Keratinocyte (primary cell): ENCODE data around the gene CAMKMT. TPM values are rescaled to one million over a fixed set of nuclear protein-coding genes. Genes with fewer than 3 reads are reported as not detected.

Source experiments
- DNase-seq: peaks from one replicate; pipeline ENCODE4 v3.0.0-alpha.2; 2011; ENCODE audit warnings: low read depth, missing footprints, low spot score
- FAIRE-seq: peaks from 2 replicates; lab custom pipeline; 2011; peaks lifted over from hg19 to GRCh38; lab: Jason Lieb, UNC
- H2AFZ ChIP-seq: 2 replicates; pipeline ENCODE4 v1.6.0; 2012; ENCODE audit warnings: low read length, control low read depth, inconsistent platforms; ENCODE audit not compliant: control insufficient read depth
- H3K27ac ChIP-seq: 2 replicates; pipeline ENCODE4 v1.5.1; 2011; ENCODE audit warnings: low read length; ENCODE audit not compliant: control insufficient read depth, insufficient read depth
- H3K27me3 ChIP-seq: 3 replicates; pipeline ENCODE4 v1.6.0; 2011; ENCODE audit warnings: low read length; ENCODE audit not compliant: control insufficient read depth, insufficient read depth; ENCODE audit errors: extremely low read depth
- H3K36me3 ChIP-seq, 2 experiments: 2 replicates in 1 of 2; 3 replicates in 1 of 2; pipeline ENCODE4 v1.5.1; 2011; ENCODE audit warnings: low read length in 2 of 2, mild to moderate bottlenecking in 1 of 2; ENCODE audit not compliant: control insufficient read depth in 2 of 2, insufficient read depth in 2 of 2; ENCODE audit errors: extremely low read depth in 1 of 2
- H3K4me1 ChIP-seq: 3 replicates; pipeline ENCODE4 v1.5.1; 2011; ENCODE audit warnings: low read length; ENCODE audit not compliant: control insufficient read depth, insufficient read depth; ENCODE audit errors: extremely low read depth
- H3K4me2 ChIP-seq: 3 replicates; pipeline ENCODE4 v1.6.0; 2011; ENCODE audit warnings: low read depth, low read length; ENCODE audit not compliant: control insufficient read depth, insufficient read depth; ENCODE audit errors: extremely low read depth
- H3K4me3 ChIP-seq, 3 experiments: fragments of 200-600 bp in 1 of 3; sonication (generic) in 1 of 3; 2 replicates in 2 of 3; 3 replicates in 1 of 3; pipeline ENCODE4 v1.5.1; 2011 to 2016; ENCODE audit warnings: low read length in 3 of 3, mild to moderate bottlenecking in 3 of 3, control low read depth in 2 of 3, inconsistent platforms in 1 of 3, low read depth in 1 of 3, mixed read lengths in 1 of 3, mixed run types in 1 of 3, moderate library complexity in 1 of 3; ENCODE audit not compliant: control insufficient read depth in 2 of 3, insufficient read depth in 2 of 3; ENCODE audit errors: extremely low read depth in 1 of 3
- H3K79me2 ChIP-seq: 2 replicates; pipeline ENCODE4 v1.6.0; 2012; ENCODE audit warnings: low read length; ENCODE audit not compliant: control insufficient read depth, insufficient read depth
- H3K9ac ChIP-seq: 3 replicates; pipeline ENCODE4 v1.6.0; 2011; ENCODE audit warnings: low read length; ENCODE audit not compliant: control insufficient read depth, insufficient read depth; ENCODE audit errors: extremely low read depth
- H3K9me1 ChIP-seq: 3 replicates; pipeline ENCODE4 v1.6.0; 2011; ENCODE audit warnings: low read length; ENCODE audit not compliant: control insufficient read depth, insufficient read depth; ENCODE audit errors: extremely low read depth
- H3K9me3 ChIP-seq: 2 replicates; pipeline ENCODE4 v1.5.1; 2012; ENCODE audit warnings: low read depth, low read length; ENCODE audit not compliant: control insufficient read depth
- H4K20me1 ChIP-seq: 3 replicates; pipeline ENCODE4 v1.6.0; 2011; ENCODE audit warnings: low read length; ENCODE audit not compliant: control insufficient read depth, insufficient read depth; ENCODE audit errors: extremely low read depth
- CTCF ChIP-seq, 3 experiments: IDR thresholded peaks in 1 of 3; conservative IDR thresholded peaks in 1 of 3; optimal IDR thresholded peaks in 1 of 3; 2 replicates in 2 of 3; 3 replicates in 1 of 3; pipeline versions ENCODE3 to v1.5.1; 2011; ENCODE audit warnings: low read length in 3 of 3, mild to moderate bottlenecking in 3 of 3, moderate library complexity in 2 of 3, control low read depth in 1 of 3, inconsistent platforms in 1 of 3; ENCODE audit not compliant: insufficient read depth in 2 of 3; ENCODE audit errors: extremely low read depth in 1 of 3
- EZH2 ChIP-seq: IDR thresholded peaks from one replicate; pipeline ENCODE4 v1.6.1; 2012; ENCODE audit warnings: inconsistent platforms, mild to moderate bottlenecking, low read length, moderate library complexity
- dilution Hi-C: fragments of 300-500 bp; cut with MboI; formaldehyde crosslinking; loops from one replicate; pipeline ENCODE4 v1.7.0; 2020; ENCODE audit warnings: low sequenced_read_pairs; ENCODE audit not compliant: extremely low pct_ligation_motif_present
- polyA plus RNA-seq, 5 experiments: library from polyadenylated mRNA; depleted of rRNA in 3 of 5; stranded (reverse) in 3 of 5; stranded (forward) in 1 of 5; unstranded in 1 of 5; fragments of >200 nt; gene quantifications; 1 replicate in 1 of 5; 2 replicates in 3 of 5; 3 replicates in 1 of 5; pipeline versions ENCODE4 v1.2.1 to v1.2.3, GENCODE V29; 2011 to 2012; ENCODE audit warnings: missing spikeins in 2 of 5, low read depth in 1 of 5, low replicate concordance in 1 of 5

The CAMKMT gene
- polyA plus RNA-seq, 1 donor (not counting 4 experiments of a cell fraction or from before 2014, with no cell fraction given), result 9.9 TPM

- H3K9me1 ChIP-seq, result no peaks in the 10 kb centered on the region
- H3K27ac ChIP-seq, result no peak overlapping the region
- TF ChIP-seq EZH2 (no peak), CTCF (optimal IDR thresholded peaks at IDR 0.05 in 1 of 3, IDR thresholded peaks at IDR 0.05 in 1 of 3, conservative IDR thresholded peaks at IDR 0.05 in 1 of 3; ENCODE audit: extremely low read depth in 1 of 3, insufficient read depth in 2 of 3, low read length in 3 of 3) (no peak)
- no peak overlapping the region for H3K4me2 ChIP-seq
- no peak overlapping the region for H2AFZ ChIP-seq
- H3K27me3 ChIP-seq, result no peaks in the 10 kb centered on the region
- no peaks in the 10 kb centered on the region for H3K9me3 ChIP-seq
- H3K36me3 ChIP-seq, result no peaks in the 10 kb centered on the region
- H3K4me1 ChIP-seq, result no peaks in the 10 kb centered on the region
- no peak overlapping the region for H3K4me3 ChIP-seq
- no peaks in the 10 kb centered on the region for H4K20me1 ChIP-seq
- DNase-seq, result no peak
- dilution Hi-C loops, result no loop called here
- H3K9ac ChIP-seq, result no peak overlapping the region
- H3K79me2 ChIP-seq, result no peaks in the 10 kb centered on the region
- no peak for FAIRE-seq
Measured at GRCh38 chr2:44442019-44442418, 80.3 kb downstream of the CAMKMT start.

GRCh38 chr2:44443517-44443916 lies 81.8 kb downstream of the CAMKMT start:
- Histone ChIP-seq H3K9me1 (no peaks in the 10 kb centered on the region), H3K4me1 (no peaks in the 10 kb centered on the region), H3K36me3 (no peaks in the 10 kb centered on the region), H3K9me3 (no peaks in the 10 kb centered on the region), H2AFZ (no peak overlapping the region), H3K4me3 (no peak overlapping the region), H4K20me1 (no peaks in the 10 kb centered on the region), H3K79me2 (no peaks in the 10 kb centered on the region), H3K9ac (no peak overlapping the region), H3K27ac (no peak overlapping the region), H3K27me3 (no peaks in the 10 kb centered on the region), H3K4me2 (no peak overlapping the region)
- no peak for FAIRE-seq
- DNase-seq, result no peak
- dilution Hi-C loops, result no loop called here
- no peak for TF ChIP-seq CTCF (optimal IDR thresholded peaks at IDR 0.05 in 1 of 3, IDR thresholded peaks at IDR 0.05 in 1 of 3, conservative IDR thresholded peaks at IDR 0.05 in 1 of 3; ENCODE audit: extremely low read depth in 1 of 3, insufficient read depth in 2 of 3, low read length in 3 of 3)
- TF ChIP-seq EZH2, result no peak
